ENCODE results near the gene MRPL55. TPM values are rescaled to one million over a fixed set of nuclear protein-coding genes. Genes with fewer than 3 reads are reported as not detected.

MRPL55 gene
- total RNA-seq (10 to 100 TPM; 43.0 to 44.2 TPM), polyA plus RNA-seq (ENCODE audit: insufficient read length in 6 of 6) (10 to 100 TPM; 35.4 to 45.3 (median 38.3) TPM)
- long read RNA-seq, donor 1, transcript MRPL55-203 (5 exons, 744 nt), result minor isoform, 10 of 51 reads
- long read RNA-seq, donor 1, transcript MRPL55-201 (5 exons, 632 nt), result minor isoform, 9 of 51 reads
- long read RNA-seq, donor 1, transcript MRPL55-225 (2 exons, 848 nt), result major isoform, 13 of 51 reads
- long read RNA-seq, donor 1, transcript MRPL55-204 (4 exons, 661 nt), result minor isoform, 5 of 51 reads
- long read RNA-seq, donor 1, partial matches to known transcripts, result 0 of 51 reads
- long read RNA-seq, donor 1, other reads (novel, unspliced or antisense), result 0 of 51 reads
- long read RNA-seq, donor 2, transcript MRPL55-209 (3 exons, 1,212 nt), result minor isoform, 7 of 29 reads
- long read RNA-seq, donor 2, transcript MRPL55-225 (2 exons, 848 nt), result major isoform, 8 of 29 reads
- long read RNA-seq, donor 2, partial matches to known transcripts, result 0 of 29 reads
- long read RNA-seq, donor 2, other reads (novel, unspliced or antisense), result 0 of 29 reads
- long read RNA-seq, donor 3, transcript MRPL55-204 (4 exons, 661 nt), result major isoform, 10 of 25 reads
- long read RNA-seq, donor 3, partial matches to known transcripts, result 0 of 25 reads
- long read RNA-seq, donor 3, other reads (novel, unspliced or antisense), result 0 of 25 reads
- long read RNA-seq, donor 4, transcript MRPL55-201 (5 exons, 632 nt), result minor isoform, 7 of 72 reads
- long read RNA-seq, donor 4, transcript MRPL55-203 (5 exons, 744 nt), result major isoform, 21 of 72 reads
- long read RNA-seq, donor 4, partial matches to known transcripts, result 2 of 72 reads
- long read RNA-seq, donor 4, other reads (novel, unspliced or antisense), result 34 of 72 reads
- long read RNA-seq, donor 5, transcript MRPL55-225 (2 exons, 848 nt), result major isoform, 11 of 31 reads
- long read RNA-seq, donor 5, transcript MRPL55-203 (5 exons, 744 nt), result minor isoform, 5 of 31 reads
- long read RNA-seq, donor 5, transcript MRPL55-204 (4 exons, 661 nt), result minor isoform, 7 of 31 reads
- long read RNA-seq, donor 5, partial matches to known transcripts, result 0 of 31 reads
- long read RNA-seq, donor 5, other reads (novel, unspliced or antisense), result 0 of 31 reads
- long read RNA-seq, donor 6, transcript MRPL55-204 (4 exons, 661 nt), result major isoform, 10 of 37 reads
- long read RNA-seq, donor 6, transcript MRPL55-203 (5 exons, 744 nt), result minor isoform, 8 of 37 reads
- long read RNA-seq, donor 6, transcript MRPL55-225 (2 exons, 848 nt), result minor isoform, 7 of 37 reads
- long read RNA-seq, donor 6, transcript MRPL55-201 (5 exons, 632 nt), result minor isoform, 6 of 37 reads
- long read RNA-seq, donor 6, partial matches to known transcripts, result 0 of 37 reads
- long read RNA-seq, donor 6, other reads (novel, unspliced or antisense), result 0 of 37 reads
- long read RNA-seq, donor 7, transcript MRPL55-225 (2 exons, 848 nt), result major isoform, 6 of 23 reads
- long read RNA-seq, donor 7, transcript MRPL55-209 (3 exons, 1,212 nt), result minor isoform, 5 of 23 reads
- long read RNA-seq, donor 7, partial matches to known transcripts, result 0 of 23 reads
- long read RNA-seq, donor 7, other reads (novel, unspliced or antisense), result 0 of 23 reads
- long read RNA-seq, donor 8, transcript MRPL55-209 (3 exons, 1,212 nt), result minor isoform, 5 of 30 reads
- long read RNA-seq, donor 8, transcript MRPL55-225 (2 exons, 848 nt), result major isoform, 8 of 30 reads
- long read RNA-seq, donor 8, transcript MRPL55-204 (4 exons, 661 nt), result minor isoform, 6 of 30 reads
- long read RNA-seq, donor 8, partial matches to known transcripts, result 0 of 30 reads
- long read RNA-seq, donor 8, other reads (novel, unspliced or antisense), result 0 of 30 reads
- long read RNA-seq, donor 9, result 0 reads
- long read RNA-seq, donor 10, transcript MRPL55-201 (5 exons, 632 nt), result minor isoform, 6 of 100 reads
- long read RNA-seq, donor 10, transcript MRPL55-203 (5 exons, 744 nt), result major isoform, 23 of 100 reads
- long read RNA-seq, donor 10, transcript MRPL55-204 (4 exons, 661 nt), result minor isoform, 13 of 100 reads
- long read RNA-seq, donor 10, partial matches to known transcripts, result 0 of 100 reads
- long read RNA-seq, donor 10, other reads (novel, unspliced or antisense), result 46 of 100 reads
- long read RNA-seq, donor 11, transcript MRPL55-203 (5 exons, 744 nt), result minor isoform, 8 of 56 reads
- long read RNA-seq, donor 11, transcript MRPL55-204 (4 exons, 661 nt), result major isoform, 14 of 56 reads
- long read RNA-seq, donor 11, transcript MRPL55-209 (3 exons, 1,212 nt), result minor isoform, 9 of 56 reads
- long read RNA-seq, donor 11, partial matches to known transcripts, result 8 of 56 reads
- long read RNA-seq, donor 11, other reads (novel, unspliced or antisense), result 0 of 56 reads
- long read RNA-seq, donor 12, transcript MRPL55-204 (4 exons, 661 nt), result major isoform, 6 of 21 reads
- long read RNA-seq, donor 12, partial matches to known transcripts, result 0 of 21 reads
- long read RNA-seq, donor 12, other reads (novel, unspliced or antisense), result 0 of 21 reads

GRCh38 chr1:228109073-228109961 is at the start of gene MRPL55:
Gene MRPL55 (minus strand): TSS chr1:228109299. CDS start chr1:228108260, 1,039 bp downstream.
- intact Hi-C loops (cut with DNase I), result no loop called here
- H3K27me3 ChIP-seq, result no peaks in the 10 kb centered on the region
- no peaks in the 10 kb centered on the region for H3K9me3 ChIP-seq
- H3K36me3 ChIP-seq, result peaks cover 0 to 28% of the 10 kb centered on the region in 2 donors
- H3K27ac ChIP-seq, result peak within 1 kb of the TSS; percentile 82 to 88
- peak within 1 kb of the TSS; percentile 92 to 99 for H3K4me3 ChIP-seq
- peaks cover 8 to 41% of the 10 kb centered on the region in 2 donors for H3K4me1 ChIP-seq
- ATAC-seq (peak; percentile 99), DNase-seq (peak; percentile 96 to 100 (median 98))
- TF ChIP-seq, protein P1, sequence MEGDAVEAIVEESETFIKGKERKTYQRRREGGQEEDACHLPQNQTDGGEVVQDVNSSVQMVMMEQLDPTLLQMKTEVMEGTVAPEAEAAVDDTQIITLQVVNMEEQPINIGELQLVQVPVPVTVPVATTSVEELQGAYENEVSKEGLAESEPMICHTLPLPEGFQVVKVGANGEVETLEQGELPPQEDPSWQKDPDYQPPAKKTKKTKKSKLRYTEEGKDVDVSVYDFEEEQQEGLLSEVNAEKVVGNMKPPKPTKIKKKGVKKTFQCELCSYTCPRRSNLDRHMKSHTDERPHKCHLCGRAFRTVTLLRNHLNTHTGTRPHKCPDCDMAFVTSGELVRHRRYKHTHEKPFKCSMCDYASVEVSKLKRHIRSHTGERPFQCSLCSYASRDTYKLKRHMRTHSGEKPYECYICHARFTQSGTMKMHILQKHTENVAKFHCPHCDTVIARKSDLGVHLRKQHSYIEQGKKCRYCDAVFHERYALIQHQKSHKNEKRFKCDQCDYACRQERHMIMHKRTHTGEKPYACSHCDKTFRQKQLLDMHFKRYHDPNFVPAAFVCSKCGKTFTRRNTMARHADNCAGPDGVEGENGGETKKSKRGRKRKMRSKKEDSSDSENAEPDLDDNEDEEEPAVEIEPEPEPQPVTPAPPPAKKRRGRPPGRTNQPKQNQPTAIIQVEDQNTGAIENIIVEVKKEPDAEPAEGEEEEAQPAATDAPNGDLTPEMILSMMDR (IDR thresholded peaks at IDR 0.05), result no peak

DNA sequence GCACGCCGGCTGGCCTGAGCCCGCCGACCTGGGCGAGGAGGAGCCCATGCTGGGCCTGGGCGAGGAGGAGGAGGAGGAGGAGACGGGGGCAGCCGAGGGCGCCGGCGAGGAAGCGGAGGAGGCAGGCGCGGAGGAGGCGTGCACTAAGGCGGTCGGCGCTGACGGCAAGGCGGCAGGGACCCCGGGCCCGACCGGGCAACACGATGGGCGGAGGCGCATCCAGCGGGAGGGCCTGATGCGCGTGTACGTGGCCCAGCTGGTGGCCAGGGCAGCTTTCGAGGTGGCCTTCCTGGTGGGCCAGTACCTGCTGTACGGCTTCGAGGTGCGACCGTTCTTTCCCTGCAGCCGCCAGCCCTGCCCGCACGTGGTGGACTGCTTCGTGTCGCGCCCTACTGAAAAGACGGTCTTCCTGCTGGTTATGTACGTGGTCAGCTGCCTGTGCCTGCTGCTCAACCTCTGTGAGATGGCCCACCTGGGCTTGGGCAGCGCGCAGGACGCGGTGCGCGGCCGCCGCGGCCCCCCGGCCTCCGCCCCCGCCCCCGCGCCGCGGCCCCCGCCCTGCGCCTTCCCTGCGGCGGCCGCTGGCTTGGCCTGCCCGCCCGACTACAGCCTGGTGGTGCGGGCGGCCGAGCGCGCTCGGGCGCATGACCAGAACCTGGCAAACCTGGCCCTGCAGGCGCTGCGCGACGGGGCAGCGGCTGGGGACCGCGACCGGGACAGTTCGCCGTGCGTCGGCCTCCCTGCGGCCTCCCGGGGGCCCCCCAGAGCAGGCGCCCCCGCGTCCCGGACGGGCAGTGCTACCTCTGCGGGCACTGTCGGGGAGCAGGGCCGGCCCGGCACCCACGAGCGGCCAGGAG is 49.3 kb upstream of the MRPL55 start:
- intact Hi-C loops (cut with DNase I), result no loop called here
- DNase-seq (peak in 1 of 4 donors; percentile 79), ATAC-seq (no peak)

DNA sequence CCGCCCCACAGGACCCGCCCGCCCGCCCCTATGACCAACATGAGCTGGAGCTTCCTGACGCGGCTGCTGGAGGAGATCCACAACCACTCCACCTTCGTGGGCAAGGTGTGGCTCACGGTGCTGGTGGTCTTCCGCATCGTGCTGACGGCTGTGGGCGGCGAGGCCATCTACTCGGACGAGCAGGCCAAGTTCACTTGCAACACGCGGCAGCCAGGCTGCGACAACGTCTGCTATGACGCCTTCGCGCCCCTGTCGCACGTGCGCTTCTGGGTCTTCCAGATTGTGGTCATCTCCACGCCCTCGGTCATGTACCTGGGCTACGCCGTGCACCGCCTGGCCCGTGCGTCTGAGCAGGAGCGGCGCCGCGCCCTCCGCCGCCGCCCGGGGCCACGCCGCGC is 48.6 kb upstream of the MRPL55 start:
- intact Hi-C loops (cut with DNase I), result no loop called here
- DNase-seq, result peak in 1 of 4 donors; percentile 79

More for the DNA sequence above, 49.3 kb upstream of the MRPL55 start:
- Histone ChIP-seq H3K4me3 (no peak overlapping the region), H3K27me3 (peaks cover 3 to 50% of the 10 kb centered on the region in 2 donors), H3K36me3 (no peaks in the 10 kb centered on the region), H3K4me1 (peaks cover 6 to 26% of the 10 kb centered on the region in 2 donors), H3K27ac (no peak overlapping the region), H3K9me3 (no peaks in the 10 kb centered on the region)
- TF ChIP-seq, protein P1 (IDR thresholded peaks at IDR 0.05), result no peak

More for the DNA sequence above, 48.6 kb upstream of the MRPL55 start:
- H3K36me3 ChIP-seq, result no peaks in the 10 kb centered on the region
- peaks cover 3 to 44% of the 10 kb centered on the region in 2 donors for H3K27me3 ChIP-seq
- H3K9me3 ChIP-seq, result no peaks in the 10 kb centered on the region
- no peak for ATAC-seq
- no peak overlapping the region for H3K27ac ChIP-seq
- H3K4me3 ChIP-seq, result no peak overlapping the region
- H3K4me1 ChIP-seq, result peaks cover 3 to 20% of the 10 kb centered on the region in 2 donors
- TF ChIP-seq, protein P1 (IDR thresholded peaks at IDR 0.05), result no peak

Data from left lung (tissue), 14 donors.